Nephron progenitor cell (in vitro differentiated cells): Measurements from ENCODE around the gene SBDS.
"Not testable (repeated sequence)": the region's sequence is repeated elsewhere in the genome, so short reads cannot be mapped to it uniquely, and the experiment has no call there.

Source experiments
- DNase-seq: peaks from one replicate; pipeline ENCODE4 v3.0.0; 2021
- H3K27ac Mint-ChIP-seq: 2 replicates; pipeline ENCODE4 v1.8.0; 2021; ENCODE audit warnings: mild to moderate bottlenecking, moderate library complexity, mixed read lengths
- H3K27me3 Mint-ChIP-seq: 2 replicates; pipeline ENCODE4 v1.8.0; 2021; ENCODE audit warnings: mild to moderate bottlenecking, low read depth, mixed read lengths; ENCODE audit not compliant: poor library complexity
- H3K36me3 Mint-ChIP-seq: 2 replicates; pipeline ENCODE4 v1.8.0; 2021; ENCODE audit warnings: low read depth, mixed read lengths
- H3K4me1 Mint-ChIP-seq: 2 replicates; pipeline ENCODE4 v1.8.0; 2021; ENCODE audit warnings: mixed read lengths
- H3K4me3 Mint-ChIP-seq: 2 replicates; pipeline ENCODE4 v1.8.0; 2021; ENCODE audit warnings: mild to moderate bottlenecking, moderate library complexity, mixed read lengths
- H3K9me3 Mint-ChIP-seq: 2 replicates; pipeline ENCODE4 v1.8.0; 2021; ENCODE audit warnings: mild to moderate bottlenecking, moderate library complexity, mixed read lengths
- CTCF ChIP-seq: fragments of 200-600 bp; sonication (generic); IDR thresholded peaks from 2 replicates; pipeline ENCODE4 v1.5.0; 2021; ENCODE audit warnings: antibody characterized with exemption

Gene SBDS

GRCh38 chr7:66995050-66995776 is at the start of gene SBDS:
Gene SBDS, minus strand, starts transcription at chr7:66995586. Its CDS starts 169 bp downstream, at chr7:66995417.
- Mint-ChIP-seq H3K4me1 (peaks cover 17% of the 10 kb centered on the region), H3K4me3 (peak within 1 kb of the TSS; percentile 97), H3K36me3 (peaks cover 29% of the 10 kb centered on the region), H3K27ac (peak within 1 kb of the TSS; percentile 100)
- peak; percentile 2 for TF ChIP-seq CTCF
- not testable (repeated sequence) for H3K9me3 Mint-ChIP-seq, H3K27me3 Mint-ChIP-seq
- DNase-seq: peak; percentile 91

- H3K27ac Mint-ChIP-seq, H3K9me3 Mint-ChIP-seq: not testable (repeated sequence)
- H3K36me3 Mint-ChIP-seq: peaks cover 18% of the 10 kb centered on the region
These were observed 48.2 kb upstream of the SBDS start for GRCh38 chr7:67043559-67043930.

GRCh38 chr7:67042781-67043558 is 47.6 kb upstream of the SBDS start:
- H3K4me3 Mint-ChIP-seq, H3K27me3 Mint-ChIP-seq, H3K9me3 Mint-ChIP-seq, DNase-seq, H3K27ac Mint-ChIP-seq: not testable (repeated sequence)
- peaks cover 23% of the 10 kb centered on the region for H3K4me1 Mint-ChIP-seq
- H3K36me3 Mint-ChIP-seq: peaks cover 18% of the 10 kb centered on the region

More at GRCh38 chr7:67043559-67043930, 48.2 kb upstream of the SBDS start:
- not testable (repeated sequence) for H3K4me3 Mint-ChIP-seq, H3K27me3 Mint-ChIP-seq, DNase-seq
- H3K4me1 Mint-ChIP-seq: peaks cover 23% of the 10 kb centered on the region

- Mint-ChIP-seq H3K27ac (peak overlapping the region; percentile 60), H3K4me1 (peaks cover 19% of the 10 kb centered on the region), H3K36me3 (peaks cover 17% of the 10 kb centered on the region)
- H3K9me3 Mint-ChIP-seq, DNase-seq, H3K4me3 Mint-ChIP-seq, H3K27me3 Mint-ChIP-seq: not testable (repeated sequence)
- peak; percentile 43 for TF ChIP-seq CTCF
These were observed 45.4 kb upstream of the SBDS start for GRCh38 chr7:67040832-67041231.

GRCh38 chr7:67036432-67037395 is 41.3 kb upstream of the SBDS start:
- H3K4me3 Mint-ChIP-seq, H3K27ac Mint-ChIP-seq, H3K4me1 Mint-ChIP-seq, DNase-seq, H3K27me3 Mint-ChIP-seq: not testable (repeated sequence)
- Mint-ChIP-seq H3K9me3 (peaks cover 16% of the 10 kb centered on the region), H3K36me3 (peaks cover 36% of the 10 kb centered on the region)

- H3K27me3 Mint-ChIP-seq: no peaks in the 10 kb centered on the region
- peaks cover 59% of the 10 kb centered on the region for H3K36me3 Mint-ChIP-seq
- H3K4me3 Mint-ChIP-seq: no peak overlapping the region
- H3K9me3 Mint-ChIP-seq: peaks cover 29% of the 10 kb centered on the region
- H3K27ac Mint-ChIP-seq: peak overlapping the region; percentile 88
- H3K4me1 Mint-ChIP-seq: no peaks in the 10 kb centered on the region
- no peak for TF ChIP-seq CTCF
- no peak for DNase-seq
These were observed 37.9 kb upstream of the SBDS start for GRCh38 chr7:67033251-67033650.

GRCh38 chr7:67031685-67032084 is 36.3 kb upstream of the SBDS start:
- Mint-ChIP-seq H3K9me3 (peaks cover 29% of the 10 kb centered on the region), H3K36me3 (peaks cover 70% of the 10 kb centered on the region)
- not testable (repeated sequence) for H3K4me1 Mint-ChIP-seq, DNase-seq, H3K27me3 Mint-ChIP-seq, H3K27ac Mint-ChIP-seq, H3K4me3 Mint-ChIP-seq

- not testable (repeated sequence) for H3K4me3 Mint-ChIP-seq, H3K27ac Mint-ChIP-seq, DNase-seq, H3K27me3 Mint-ChIP-seq
- Mint-ChIP-seq H3K9me3 (peaks cover 13% of the 10 kb centered on the region), H3K4me1 (peaks cover 25% of the 10 kb centered on the region), H3K36me3 (peaks cover 58% of the 10 kb centered on the region)
These were observed 30.1 kb upstream of the SBDS start for GRCh38 chr7:67025459-67025858.
